NCI-H446 treated with DMSO at 0.1 percent for 48 hours (cell line): ENCODE measurements around the gene HTRA3.
"Not testable (repeated sequence)": the region's sequence is repeated elsewhere in the genome, so short reads cannot be mapped to it uniquely, and the experiment has no call there.

Experiments used
- DNase-seq: peaks from one replicate; lab custom pipeline; 2025; lab: John Stamatoyannopoulos, UW

HTRA3 gene

DNA sequence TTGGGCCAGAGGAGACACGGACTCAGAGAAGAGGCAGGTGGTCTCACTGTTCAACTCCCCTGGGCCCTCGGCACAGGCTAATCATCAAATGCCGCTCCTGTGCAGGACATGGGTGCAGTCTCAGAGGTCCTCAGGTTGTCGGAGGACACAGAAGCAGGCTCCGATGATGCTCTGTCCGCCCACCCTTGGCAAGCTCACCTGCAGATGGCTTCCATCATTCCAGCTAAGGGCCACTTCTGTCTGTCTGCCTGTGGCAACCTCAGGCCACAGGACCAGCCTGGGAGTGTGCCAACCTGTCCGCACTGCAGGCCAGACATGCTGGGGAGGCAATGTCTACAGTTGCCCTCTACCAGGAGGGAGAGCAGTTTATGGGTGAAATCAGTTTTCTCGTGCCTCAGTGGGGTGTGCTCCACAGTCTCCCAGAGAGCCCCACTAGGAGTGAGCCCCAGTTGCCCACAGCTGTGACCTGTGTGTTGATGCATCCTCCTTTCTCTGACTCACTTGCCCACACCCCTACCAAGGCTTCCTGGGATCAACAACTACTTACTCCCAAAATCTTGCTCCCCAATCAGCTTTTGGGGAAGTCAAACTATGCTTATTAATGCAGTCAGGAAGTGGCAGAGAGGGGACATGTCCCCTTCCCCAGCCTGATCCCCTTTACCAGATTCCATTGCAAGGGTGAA is 55.9 kb downstream of the HTRA3 start:
- DNase-seq: no peak

DNA sequence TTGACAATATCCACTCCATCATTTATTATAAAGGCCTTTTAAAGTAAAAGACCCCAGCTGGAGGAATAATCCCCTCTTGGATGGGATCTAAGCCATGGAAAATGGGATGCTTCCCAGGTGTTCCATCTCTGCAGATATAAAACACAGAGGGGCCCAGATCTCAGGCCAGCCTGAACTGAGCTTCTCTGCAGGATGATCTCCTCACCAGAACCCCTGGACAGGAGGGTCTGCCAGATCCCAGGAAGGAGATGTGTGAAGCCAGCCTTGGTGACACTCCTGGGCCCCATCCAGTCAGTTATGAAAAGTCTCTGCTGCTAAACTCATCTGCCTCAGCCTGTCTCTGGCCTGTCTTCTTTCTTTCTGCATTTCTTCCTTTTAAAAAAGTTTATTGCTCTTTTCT is 56.7 kb downstream of the HTRA3 start:
- no peak for DNase-seq

DNA sequence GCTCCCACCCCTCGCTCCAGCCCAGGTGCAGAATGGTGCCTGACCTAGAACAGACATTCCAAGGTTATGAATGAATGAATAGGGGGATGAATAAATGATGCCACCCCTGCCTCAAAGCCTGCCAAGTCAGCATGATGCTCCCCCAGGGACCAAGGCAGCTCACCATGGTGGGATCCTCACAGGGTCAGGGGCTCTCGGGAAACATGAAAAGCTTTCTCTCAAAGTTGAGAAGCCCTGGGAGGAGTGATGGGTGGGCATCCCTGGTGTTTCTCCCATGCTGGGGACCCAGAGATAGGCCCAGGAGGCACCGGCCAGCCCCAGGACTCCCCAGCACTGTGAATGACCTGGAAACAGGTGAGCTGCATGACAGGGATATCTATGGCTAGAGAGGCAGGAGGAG is 58.9 kb downstream of the HTRA3 start:
- no peak for DNase-seq

DNA sequence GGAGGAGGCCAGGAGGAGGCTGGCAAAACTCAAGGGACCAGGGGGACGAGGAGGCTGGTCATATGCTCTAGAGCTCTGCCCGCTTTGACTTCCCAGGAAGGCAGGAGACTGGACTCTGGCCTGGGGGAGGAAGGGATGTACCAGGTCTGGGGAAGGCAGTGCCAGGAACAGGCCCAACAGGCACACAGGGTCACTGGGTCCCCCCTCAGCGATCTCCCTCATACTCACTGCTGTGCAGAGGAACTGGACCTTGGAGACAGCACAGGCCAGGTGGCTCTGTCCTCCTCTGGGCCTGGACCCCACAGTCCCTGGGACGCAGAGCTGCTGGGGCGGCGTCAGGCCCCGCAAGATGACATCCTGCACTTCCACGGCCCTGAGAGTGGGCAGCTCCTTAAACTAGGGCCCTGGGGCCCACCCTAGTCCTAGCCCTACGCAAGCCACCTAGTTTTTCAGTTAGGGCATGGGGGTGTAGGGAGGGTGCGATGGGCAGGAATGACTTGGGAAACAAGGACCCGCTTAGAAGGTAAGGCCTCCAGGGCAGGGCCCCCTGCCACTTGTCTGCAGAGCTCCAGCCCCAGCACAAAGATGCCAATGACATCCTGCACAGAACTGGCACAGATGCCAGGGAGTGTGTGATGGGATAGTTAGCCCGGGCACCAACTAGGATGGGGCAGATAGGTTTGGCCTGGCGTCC is 59.5 kb downstream of the HTRA3 start:
- DNase-seq: no peak

DNA sequence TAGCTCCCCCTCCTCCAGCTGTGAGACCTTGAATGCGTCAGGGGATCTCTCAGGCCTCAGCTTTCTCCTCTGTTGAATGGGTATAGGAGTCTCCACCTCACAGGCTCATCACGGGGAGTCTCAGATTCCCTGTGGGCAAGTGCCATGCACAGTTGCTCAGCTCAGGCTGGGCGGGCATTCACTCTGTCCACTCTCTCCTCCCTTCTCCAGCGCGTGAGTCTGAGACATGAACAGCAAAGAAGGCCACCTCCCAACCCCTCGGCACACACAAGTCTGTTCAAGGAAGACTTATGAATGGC is 60.0 kb downstream of the HTRA3 start:
- DNase-seq: no peak

DNA sequence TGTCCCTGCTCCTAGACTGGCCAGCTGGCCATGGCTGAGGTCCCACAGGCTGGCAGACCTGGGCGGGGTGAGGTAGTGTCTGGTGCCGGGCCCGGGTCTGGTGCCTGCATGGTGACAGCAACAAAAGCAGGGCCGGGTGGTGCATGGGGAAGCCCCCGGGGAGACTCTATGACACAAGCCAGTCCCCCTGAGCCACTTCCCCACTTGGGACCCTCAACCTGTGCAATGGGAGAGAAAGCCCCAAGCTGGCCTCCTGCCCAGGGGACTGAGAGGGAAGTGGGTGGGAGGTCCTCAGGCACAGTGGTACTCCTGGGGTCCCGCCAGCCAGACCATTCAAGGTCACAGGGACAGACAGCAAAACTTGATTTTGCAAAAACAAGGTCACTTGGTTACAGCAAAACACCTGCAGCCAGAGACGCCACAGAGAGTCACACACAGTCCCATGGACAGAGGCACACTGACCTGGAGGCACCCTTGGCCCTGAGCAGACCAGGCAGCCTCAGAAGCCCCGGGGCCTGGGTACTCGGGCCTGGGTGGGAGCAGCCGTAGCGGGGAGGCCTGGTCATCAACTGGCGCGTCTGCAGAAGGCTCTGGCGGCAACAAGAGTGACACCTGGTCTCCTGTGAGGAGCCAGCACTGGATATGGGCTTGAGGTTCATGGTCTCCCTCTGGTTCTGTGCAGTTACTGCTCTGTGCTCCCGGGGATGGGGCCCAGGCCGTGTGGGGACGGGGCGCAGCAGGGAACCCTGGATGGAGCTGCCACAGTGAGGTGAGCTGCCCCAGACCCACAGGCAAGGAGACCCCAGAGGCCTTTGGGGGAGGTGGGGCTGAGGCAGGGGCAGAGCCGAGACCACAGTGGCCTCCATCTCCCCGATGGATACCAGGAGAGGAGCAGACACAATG is 60.6 kb downstream of the HTRA3 start:
- no peak for DNase-seq

DNA sequence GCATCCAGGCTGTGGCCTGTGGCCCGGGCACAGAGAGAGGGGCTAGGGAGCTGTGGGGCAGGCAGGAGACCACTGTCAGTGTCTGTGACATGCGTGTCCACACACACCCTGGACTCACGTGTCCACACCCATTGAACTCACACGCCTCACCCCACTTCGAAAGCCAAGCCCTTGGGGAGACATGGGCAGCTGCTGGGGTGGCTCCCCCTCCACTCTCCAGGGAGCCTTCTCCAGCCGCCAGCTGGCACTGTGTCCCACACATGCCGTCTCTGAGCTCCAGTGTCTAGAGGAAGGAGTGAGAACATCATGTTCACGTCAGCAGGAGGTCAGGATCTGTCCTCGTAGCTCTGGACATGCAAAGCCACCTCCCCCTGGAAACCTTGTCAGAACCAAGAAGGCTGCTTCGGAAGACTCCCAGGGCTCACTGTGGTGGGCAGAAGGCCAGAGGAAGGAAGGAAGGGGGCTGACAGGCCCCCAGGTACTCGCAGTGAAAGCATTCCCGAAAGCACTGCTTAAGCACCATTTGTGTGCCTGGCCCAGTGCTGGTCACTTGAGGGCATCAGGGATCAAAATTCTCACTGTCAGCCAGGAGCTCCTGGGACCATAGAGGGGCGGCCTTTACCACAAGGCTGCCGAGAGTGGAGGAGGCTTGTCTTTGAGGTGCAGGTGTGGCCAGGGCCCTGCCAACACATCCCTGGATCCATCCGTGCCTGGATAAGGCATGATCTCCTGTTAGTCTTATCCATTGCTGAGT is 61.4 kb downstream of the HTRA3 start:
- no peak for DNase-seq

DNA sequence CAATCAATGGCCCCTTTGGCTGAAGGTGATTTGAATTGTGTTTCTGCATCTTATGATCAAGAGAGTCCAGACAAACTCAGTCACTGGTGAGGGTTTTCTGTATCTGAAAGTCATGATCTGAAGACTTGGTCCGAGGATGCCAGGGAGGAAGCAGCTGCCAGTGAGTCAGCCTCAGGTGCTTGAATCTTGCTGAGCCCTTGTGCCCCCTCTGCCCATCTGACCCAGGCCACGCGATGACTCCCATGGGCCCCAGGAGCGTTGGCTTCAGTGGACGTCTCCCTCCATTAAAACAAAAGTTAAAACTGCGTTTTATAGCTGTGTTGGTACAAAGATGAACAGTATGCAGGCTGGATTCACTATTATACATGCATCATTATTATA is 62.0 kb downstream of the HTRA3 start:
- no peak for DNase-seq

DNA sequence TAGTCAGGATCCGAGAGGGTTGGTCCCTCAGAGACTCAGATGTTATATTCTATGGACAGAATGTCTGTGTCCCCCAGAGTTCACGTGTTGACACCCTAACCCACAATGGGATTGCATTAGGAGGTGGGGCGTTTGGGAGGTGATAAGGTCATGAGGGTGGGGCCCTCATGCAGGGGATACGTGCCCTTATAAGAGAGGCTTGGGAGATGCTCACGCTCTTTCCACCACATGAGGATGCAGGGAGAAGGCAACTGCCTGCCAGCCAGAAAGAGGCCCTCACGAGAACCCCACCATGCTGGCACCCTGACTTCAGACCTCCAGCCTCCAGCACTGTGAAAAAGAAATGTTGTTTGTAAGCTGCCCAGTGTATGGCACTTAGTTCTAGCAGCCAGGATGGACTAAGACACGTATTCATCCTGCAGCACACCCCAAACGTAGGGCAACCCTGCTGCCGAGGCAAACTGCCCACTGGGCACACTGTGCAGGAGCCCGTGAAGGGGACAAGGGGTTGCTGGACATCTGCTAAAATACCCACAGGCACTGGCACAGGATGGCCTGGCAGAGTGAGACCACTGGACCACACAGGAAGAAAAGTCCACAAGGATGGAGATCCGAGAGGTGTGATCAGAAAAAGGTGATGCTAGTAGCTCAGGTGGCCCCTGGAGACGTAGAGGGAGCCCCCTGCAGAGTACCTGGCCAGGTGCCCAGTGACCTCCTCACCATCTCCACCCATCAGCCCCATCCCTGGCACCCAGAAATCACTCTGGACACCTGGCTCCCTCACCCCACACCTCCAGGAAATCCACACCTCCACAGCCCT is 62.7 kb downstream of the HTRA3 start:
- DNase-seq: no peak

DNA sequence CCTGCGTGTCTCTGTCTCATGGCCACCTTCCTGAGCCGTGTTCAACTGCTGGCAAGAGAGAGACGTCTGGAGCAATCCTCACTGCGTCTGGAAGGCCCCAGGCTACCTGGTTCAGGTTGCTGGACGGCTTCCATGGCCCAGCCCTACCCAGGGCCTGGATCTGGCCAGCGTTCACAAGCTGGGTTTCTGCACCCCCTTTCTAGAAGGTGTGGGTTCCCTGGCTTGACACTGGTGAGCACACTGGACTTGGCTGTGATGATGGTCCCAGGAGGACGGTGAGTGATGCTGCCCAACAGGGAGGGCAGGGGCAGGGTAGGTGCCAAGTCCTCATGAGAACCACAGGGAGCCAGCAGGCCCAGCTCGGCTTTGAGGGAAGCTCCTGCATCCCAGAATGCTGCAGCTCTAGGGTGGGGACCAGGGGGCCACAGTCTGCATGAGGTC is 63.4 kb downstream of the HTRA3 start:
- DNase-seq: no peak

DNA sequence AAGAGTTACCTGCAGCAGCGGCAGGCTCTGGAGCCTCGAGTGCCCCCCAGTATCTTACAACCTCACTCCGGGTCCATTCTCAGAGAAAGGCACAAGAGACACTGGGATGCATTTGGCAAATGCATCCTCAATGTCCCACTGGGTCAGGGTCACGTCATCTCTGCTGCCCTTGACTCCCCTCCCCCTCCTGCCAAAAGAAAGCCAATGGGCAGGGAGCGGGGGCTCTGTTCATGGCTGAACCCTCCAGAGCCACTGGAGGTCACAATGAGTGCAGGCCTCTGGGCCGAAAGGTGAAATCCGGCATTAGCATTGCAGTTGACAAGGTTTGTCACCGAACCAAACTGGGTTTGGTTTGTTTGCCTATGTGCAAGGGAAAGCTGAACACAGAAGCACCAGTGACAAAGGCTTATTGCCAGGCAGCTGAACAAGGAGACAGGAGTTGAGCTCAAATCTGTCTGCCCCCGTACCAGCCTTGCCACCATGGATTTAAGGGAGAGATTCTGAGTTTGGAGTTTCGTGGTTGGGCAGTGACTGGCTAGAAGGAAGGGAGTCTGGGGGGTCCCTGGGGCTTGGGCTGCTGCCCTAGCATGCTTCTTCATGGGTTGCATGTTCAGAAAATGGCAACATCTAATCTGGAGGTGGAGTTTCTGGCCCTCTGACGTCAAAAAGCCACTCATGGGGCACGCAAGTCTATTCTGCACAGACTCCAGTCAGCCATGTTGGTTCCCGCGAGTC is 64.3 kb downstream of the HTRA3 start:
- no peak for DNase-seq

DNA sequence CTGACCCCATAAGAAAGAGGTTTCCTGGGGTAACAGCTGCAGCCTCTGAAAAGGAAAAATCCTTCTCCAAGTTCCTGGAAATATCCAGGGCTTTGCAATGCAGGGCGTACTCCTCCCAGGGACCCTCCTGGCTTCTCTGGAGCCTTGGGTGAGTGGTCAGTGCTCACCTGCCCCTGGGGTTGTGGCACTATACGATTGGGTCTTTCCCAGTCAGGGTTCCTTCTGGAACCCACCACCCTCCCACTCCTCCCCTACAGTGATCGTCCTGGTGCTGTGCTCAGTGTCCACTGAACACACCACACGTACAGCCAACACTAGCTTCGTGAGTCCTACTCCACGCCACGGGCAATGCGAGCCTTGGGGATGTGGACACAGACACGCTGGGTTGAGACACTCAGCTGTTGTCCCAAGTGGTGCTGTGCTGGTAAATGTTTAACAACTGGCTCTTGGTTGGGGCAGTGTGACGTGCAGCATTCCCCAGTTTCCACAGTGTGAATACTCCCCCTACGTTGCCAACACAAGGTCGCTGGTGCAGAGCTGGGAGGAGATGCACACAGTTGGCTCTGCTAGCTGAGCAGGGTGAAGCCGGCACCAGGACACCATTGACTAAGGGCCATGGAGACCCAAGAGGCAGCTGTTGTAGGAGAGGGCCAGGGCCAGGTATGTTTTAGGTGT is 65.4 kb downstream of the HTRA3 start:
- no peak for DNase-seq

DNA sequence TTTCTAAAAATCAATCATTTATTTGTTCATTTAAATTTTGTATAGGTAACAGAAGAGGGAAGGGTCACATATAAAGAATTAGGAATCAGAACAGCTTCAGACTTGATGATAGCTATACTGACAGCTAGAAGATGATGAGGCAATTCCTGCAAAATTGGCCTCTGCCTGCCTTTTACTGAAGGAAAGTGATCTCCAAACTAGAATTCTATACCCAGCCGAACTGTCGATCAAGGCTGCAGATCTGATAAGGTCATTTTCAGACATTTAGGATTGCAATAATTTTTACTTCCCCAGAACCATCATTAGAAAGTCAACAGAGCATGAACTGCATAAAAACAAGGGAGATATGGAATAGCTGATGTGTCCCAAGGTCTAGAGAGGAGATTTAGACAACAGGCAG is 66.3 kb downstream of the HTRA3 start:
- no peak for DNase-seq

DNA sequence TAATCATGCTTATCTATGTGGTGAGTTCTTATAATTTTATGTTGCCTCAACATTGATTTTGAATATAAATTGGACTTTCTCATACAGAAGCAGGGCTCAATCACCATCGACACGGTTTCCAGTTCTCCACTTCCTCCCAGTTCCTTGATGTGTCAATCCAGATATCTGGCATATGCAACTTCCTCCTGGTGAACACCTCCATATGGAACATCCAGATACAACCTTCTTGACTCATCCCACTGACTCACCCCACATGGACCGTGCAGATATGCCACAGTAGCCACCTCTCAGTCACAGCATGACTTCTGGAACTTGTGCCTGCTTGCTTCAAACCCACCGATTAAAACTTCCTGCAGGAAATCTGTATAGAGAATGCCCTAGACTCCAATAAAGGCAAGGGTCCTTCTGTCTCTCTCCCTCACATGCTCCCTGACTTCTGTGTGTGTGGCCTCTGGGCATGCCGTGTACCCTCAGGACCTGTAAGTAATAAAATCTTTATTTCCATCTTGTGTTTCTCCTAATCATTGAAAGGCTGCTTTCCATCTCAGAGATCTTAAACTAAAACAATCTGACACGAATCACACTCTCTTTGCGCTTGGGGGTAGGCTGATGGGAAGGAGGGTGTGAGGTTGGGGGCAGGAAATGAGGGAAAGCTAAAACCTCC is 67.0 kb downstream of the HTRA3 start:
- no peak for DNase-seq

DNA sequence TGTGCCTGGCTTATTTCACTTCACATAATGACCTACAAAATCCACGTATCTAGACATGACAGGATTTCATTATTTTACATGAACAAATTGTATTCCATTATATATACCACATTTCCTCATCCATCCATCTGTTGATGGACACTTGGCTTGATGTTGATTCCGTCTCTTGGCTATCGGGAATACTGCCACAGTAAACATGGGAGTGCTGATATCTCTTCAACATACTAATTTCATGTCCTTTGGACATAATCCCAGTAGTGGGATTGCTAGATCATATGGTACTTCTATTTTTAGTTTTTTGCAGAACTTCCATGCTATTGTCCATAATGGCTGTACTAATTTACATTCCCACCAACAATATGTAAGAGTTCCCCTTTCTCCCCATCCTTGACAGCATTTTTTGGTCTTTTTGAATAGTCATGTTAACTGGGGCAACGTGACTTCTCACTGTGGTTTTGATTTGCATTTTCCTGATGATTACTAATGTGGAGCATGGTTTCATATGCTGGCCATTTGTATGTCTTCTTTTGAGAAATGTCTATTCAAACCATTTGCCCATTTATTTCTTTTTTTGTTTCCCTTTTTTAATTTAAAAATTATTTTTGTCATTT is 68.9 kb downstream of the HTRA3 start:
- DNase-seq: no peak

DNA sequence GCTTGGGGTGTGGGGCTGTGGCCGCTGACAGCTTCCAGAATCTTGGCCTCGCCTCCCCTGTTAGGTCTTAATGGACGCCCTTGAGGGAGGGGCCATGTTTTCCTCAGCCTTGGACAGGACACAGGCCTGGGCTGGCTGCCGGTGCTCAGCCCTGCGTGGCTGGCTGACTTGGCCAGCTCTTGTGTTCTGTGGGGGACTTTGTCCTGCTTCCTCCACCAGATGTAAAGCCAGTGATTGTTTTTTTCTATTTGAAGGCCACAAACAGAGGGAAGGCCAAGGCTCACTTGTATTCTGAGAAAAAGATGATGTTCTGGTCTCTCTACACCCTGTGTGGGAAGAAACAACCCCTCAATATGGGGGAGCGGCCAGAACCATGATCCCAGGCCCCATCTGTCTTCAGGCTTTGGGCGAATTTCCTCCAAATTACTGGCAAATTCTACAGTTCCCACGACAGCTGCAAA is 71.3 kb downstream of the HTRA3 start:
- no peak for DNase-seq

DNA sequence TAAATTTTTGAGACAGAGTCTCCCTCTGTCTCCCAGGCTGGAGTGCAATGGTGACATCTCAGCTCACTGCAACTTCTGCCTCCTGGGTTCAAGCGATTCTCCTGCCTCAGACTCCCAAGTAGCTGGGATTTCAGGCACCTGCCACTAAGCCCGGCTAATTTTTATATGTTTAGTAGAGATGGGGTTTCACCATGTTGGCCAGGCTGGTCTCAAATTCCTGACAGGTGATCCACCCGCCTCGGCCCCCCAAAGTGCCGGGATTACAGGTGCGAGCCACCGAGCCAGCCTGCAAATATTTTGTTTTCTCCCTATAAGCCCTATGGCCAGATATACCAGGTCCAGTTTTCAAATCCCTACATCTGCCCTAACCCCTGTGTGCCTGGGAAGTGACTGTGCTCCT is 71.7 kb downstream of the HTRA3 start:
- DNase-seq: not testable (repeated sequence)

DNA sequence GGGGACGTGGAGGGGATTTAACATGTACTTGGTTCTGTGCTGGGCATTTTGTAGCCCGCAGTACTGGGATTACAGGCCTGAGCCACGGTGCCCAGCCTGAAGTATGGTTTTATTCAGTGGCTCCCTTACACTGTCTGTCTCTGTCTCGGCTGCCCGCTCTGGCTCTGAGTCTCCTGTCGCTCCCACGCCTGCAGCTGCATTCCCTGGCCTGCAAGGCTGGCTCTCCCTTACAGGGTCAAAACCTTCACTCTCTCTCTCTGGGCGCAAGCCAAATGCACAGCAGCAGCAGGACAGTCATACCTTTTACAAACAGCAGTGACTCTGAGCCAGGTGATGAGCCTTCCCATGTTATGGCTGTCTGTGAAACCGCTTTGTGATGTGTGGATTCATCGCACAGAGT is 72.1 kb downstream of the HTRA3 start:
- no peak for DNase-seq

DNA sequence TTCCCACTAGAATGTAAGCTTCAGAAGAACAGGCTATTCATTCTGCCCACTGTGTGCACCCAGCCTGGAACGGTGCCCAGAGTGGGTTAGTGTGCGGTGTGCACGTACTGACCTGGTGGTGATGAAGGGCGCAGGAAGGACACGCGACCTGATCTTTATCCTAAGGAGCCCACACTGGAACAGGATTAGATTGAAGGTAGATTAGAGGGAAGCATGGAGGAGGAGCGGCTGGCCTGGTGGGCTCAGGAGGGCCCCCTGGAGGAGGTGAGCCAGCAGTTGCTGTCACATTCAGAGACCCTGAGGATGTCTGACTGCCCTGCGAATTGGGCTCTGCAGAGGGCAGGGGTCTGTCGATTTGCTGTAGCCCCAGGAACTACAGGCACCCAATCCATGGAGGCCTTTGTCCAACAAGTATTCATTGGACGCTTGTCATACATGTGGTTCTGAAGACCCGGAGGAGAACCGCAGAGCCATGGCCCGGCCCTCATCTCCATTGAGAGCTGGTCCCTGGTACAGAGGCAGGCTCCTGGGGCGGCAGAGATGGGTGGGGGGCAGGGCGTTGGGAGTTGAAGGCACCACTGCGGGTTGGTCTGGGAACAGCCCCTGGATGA is 73.2 kb downstream of the HTRA3 start:
- no peak for DNase-seq
